Measurements from ENCODE around the gene ERP29. TPM values are rescaled to one million over a fixed set of nuclear protein-coding genes. Genes with fewer than 3 reads are reported as not detected.
A peak's percentile ranks its signal among the peaks of the same experiment; 100 is the strongest.
"Not testable (repeated sequence)": the region's sequence is repeated elsewhere in the genome, so short reads cannot be mapped to it uniquely, and the experiment has no call there.

ERP29 gene
- total RNA-seq, 1 donor: 55.3 TPM

- DNase-seq (ENCODE audit: low read depth): no peak
- TF ChIP-seq CTCF (IDR thresholded peaks at IDR 0.05; ENCODE audit: insufficient read depth, low read depth, low read length): no peak
- H3K4me3 ChIP-seq (ENCODE audit: low read depth, low read length): no peak overlapping the region
Measured at GRCh38 chr12:112000820-112001219, 12.4 kb upstream of the ERP29 start.

GRCh38 chr12:112001576-112001975, 11.7 kb upstream of the ERP29 start:
- peak; percentile 78 for DNase-seq (ENCODE audit: low read depth)

GRCh38 chr12:112004041-112004440, 9.2 kb upstream of the ERP29 start:
- H3K4me3 ChIP-seq (ENCODE audit: low read depth, low read length): no peak overlapping the region
- TF ChIP-seq CTCF (IDR thresholded peaks at IDR 0.05; ENCODE audit: insufficient read depth, low read depth, low read length): no peak
- no peak for DNase-seq (ENCODE audit: low read depth)

More at GRCh38 chr12:112001576-112001975, 11.7 kb upstream of the ERP29 start:
- TF ChIP-seq CTCF (IDR thresholded peaks at IDR 0.05; ENCODE audit: insufficient read depth, low read depth, low read length): no peak
- no peak overlapping the region for H3K4me3 ChIP-seq (ENCODE audit: low read depth, low read length)

GRCh38 chr12:112005419-112006395, 7.5 kb upstream of the ERP29 start:
- no peak for TF ChIP-seq CTCF (IDR thresholded peaks at IDR 0.05; ENCODE audit: insufficient read depth, low read depth, low read length)
- DNase-seq (ENCODE audit: low read depth): peak; percentile 40
- no peak overlapping the region for H3K4me3 ChIP-seq (ENCODE audit: low read depth, low read length)

- H3K4me3 ChIP-seq (ENCODE audit: low read depth, low read length): no peak overlapping the region
- DNase-seq (ENCODE audit: low read depth): no peak
- no peak for TF ChIP-seq CTCF (IDR thresholded peaks at IDR 0.05; ENCODE audit: insufficient read depth, low read depth, low read length)
Measured at GRCh38 chr12:112007945-112008344, 5.3 kb upstream of the ERP29 start.

- no peak for DNase-seq (ENCODE audit: low read depth)
- TF ChIP-seq CTCF (IDR thresholded peaks at IDR 0.05; ENCODE audit: insufficient read depth, low read depth, low read length): no peak
- H3K4me3 ChIP-seq (ENCODE audit: low read depth, low read length): no peak overlapping the region
Measured at GRCh38 chr12:112008918-112009317, 4.3 kb upstream of the ERP29 start.

- not testable (repeated sequence) for DNase-seq (ENCODE audit: low read depth); H3K4me3 ChIP-seq (ENCODE audit: low read depth, low read length)
Measured at GRCh38 chr12:112009596-112009995, 3.6 kb upstream of the ERP29 start.
